Measurements from ENCODE around the gene TMEM119.
"Not testable (repeated sequence)": the region's sequence is repeated elsewhere in the genome, so short reads cannot be mapped to it uniquely, and the experiment has no call there.

The TMEM119 gene

DNA sequence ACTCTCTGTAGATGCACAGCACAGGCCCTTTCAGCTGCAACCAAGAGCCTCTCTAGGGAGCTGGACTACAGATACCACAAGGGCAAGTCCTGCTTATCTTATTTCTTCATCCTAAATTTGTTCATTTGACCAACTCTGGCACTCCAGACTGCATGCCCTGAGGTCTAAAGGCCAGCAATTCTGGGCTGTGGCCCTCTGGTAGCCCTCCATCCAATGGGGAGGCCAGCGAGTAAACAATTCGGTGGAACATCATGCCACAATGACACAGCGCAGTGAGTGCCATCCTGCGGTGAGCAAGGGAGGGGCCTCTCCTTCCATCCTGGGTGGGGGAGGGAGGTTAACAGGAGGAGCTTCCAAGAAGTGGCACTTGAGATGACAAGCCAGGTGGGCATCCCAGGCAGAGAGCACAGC lies 36.5 kb upstream of the TMEM119 start:
- peak; percentile 10 for DNase-seq

DNA sequence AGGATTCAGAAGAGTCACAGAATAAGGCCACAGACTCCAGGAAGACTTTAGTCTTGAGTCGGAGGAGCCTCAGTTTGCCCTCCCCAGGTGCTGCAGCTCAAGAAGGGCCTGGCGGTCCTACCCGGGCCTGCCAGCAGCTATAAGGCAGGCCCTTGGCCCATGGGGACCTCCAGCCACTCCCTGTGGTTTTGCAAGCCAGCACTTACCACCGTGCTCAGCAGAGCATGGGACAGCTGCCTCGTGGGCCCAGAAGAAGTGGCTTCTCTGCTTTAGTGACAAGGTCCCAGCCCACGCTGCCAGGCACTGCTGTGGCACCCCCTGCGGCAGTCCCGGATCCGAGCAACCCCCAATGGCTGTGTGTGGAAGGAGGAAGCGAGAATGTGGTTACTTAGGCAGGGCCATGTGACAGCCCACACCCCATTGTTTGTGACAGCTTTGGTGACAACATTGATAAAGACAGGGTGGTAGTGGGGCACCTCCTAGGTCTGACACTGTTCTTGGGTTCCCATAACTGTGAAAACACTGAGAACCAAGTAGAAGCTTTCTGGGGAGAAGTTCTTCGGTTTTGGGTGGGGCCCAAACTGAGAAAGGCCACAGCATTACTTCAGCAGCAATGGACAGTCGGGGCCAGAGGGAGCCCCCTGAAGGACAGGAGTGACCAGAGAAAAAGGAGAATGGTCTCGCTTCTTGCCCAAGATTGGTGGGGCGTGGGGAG lies 35.8 kb upstream of the TMEM119 start, which contains the start of gene SELPLG:
Gene SELPLG (minus strand): TSS at position 361 of the 715 bp plus-strand sequence. CDS start 9,587 bp downstream, outside the sequence.
- DNase-seq = peak; percentile 65

DNA sequence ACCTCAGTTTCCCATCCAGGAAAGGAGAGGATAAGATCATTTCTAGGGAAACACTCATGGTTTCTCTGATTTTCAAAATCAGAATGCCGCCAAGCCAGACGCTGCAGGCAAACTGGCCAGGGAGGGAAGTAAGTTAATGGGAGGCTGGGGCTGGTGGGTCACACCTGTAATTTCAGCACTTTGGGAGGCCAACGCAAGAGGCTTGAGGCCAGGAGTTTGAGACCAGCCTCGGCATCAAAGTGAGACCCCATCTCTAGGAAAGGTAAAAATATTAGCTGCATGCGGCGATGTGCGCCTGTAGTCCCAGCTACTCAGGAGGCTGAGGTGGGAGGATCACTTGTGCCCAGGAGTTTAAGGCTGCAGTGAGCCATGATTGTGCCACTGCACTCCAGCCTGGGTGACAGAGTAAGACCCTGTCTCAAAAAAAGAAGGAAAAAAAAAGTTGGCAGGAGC lies 35.2 kb upstream of the TMEM119 start:
- no peak for DNase-seq

DNA sequence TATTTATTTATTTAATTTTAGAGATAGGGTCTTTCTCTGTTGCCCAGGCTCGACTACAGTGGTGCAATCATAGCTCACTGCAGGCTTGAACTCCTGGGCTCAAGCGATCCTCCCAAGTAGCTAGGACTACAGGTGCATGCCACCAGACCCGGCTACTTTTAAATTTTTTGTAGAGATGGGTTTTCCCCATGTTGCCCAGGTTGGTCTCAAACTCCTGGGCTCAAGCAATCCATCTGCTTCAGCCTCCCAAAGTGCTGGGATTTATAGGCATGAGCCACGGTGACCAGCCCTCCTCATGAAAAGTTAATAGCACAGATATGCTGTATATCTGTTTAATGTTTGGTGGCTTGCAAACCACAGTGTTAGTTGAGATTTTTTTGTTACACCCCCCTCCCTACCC lies 33.4 kb upstream of the TMEM119 start:
- DNase-seq = not testable (repeated sequence)

DNA sequence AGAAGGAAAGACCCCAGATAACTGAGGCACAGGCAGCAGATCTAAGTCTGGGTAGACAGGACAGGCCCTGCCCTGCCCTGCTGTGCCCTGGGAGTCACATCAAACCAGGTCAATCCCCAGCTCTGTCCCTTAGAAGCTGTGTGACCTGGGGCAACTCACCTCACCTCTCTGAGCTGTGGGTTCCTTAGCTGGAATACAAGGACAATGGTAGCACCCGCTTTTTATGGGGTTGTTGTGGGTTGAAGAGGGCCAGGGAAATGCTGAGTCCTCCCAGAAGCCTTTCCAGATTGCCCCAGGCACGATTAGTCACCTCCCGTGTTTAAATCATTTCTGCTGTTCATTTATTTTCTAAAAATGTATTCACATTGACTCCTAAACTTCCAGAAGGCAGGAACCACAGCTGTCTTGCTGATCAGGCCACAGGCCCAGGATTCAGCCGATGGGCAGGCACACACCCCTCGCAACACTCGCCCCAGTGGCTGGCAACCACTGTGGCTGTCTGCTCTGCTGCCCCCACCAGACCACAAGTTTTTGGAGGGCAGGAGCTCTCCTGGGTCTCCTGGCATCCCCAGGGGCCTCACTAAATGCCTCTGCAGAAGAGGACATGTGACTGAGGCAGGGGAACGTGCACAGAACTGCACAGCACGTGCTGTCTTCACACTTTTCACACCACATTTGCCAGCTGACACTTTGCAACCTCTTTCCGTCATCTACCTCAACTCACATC lies 32.8 kb upstream of the TMEM119 start:
- no peak for DNase-seq

DNA sequence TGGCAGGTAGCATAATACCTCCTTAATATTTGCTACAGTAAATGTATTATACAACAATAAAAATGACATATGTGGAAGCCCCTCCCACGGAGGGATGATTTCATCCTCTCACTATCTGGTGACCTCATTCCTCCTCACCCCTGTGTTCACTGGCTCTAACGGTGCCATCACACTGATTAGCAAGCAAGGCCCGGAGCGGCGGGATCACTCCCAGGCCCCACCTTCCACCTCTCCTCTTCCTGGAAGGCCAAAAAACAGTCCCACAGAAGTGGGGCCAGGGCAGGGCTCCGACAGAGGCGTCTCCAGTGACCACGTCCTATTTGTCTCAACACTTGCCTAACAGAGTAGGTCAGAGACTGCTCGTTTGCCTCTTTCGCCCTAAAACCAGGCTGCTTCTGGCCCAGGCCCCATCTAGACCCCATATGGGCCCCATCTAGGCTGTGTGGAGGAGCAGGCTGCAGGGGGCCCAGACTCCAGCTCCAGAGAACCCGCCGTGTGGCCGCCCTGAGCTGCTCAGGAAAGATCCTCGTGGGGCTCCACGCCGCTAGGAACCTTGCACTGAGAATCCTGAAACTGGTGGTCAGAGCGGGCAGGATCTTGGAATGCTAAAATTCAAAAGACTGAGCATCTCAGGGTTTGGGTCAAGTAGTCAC lies 32.1 kb upstream of the TMEM119 start:
- peak; percentile 29 for DNase-seq

DNA sequence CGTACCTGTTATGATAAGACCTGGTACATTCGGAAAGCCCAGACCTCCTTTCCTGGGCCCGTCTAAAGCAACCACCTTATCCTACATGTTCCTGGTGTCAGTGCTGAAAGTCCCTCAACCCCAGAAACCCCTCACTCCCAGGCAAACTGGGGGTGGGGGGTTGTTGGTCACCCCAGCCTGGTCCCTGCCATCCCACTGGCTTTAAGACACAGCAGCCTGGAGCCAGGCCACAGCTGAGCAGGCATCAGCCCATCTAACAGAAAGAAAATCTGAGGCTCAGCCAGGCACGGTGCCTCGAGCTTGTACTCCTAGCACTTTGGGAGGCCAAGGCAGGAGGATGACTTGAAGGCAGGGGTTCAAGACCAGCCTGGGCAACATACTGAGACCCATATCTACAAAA lies 31.3 kb upstream of the TMEM119 start:
- DNase-seq = no peak

DNA sequence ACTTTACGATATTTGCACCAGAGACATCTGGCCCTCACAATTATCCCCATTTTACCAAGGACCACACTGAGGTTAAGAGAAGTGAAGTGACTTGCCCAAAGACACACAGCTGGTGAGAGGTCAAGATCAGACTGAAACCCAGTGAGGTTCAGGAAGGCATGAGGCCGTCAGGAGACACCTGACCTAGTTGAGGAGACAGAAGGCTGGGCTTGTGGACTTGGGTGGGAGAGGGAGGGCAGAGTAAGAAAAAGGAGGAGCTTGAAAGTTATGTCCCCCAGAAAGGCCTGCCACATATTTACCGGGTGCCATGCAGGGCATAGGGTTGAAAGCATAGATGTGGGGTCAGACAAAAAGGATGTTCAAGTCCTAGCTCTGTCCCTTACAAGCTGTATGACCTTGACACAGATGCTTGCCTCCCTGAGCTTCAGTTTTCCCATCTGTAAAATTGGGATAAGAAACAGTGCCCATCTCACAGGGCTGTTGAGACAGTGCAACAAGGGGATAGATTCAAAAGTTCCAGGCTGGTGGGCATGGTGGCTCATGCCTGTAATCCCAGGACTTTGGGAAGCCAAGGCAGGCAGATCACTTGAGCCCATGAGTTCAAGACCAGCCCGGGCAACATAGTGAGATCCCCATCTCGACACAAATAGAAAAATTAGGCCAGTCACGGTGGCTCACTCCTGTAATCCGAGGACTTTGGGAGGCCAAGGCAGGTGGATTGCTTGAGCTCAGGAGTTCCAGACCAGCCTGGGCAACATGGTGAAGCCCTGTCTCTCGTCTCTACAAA lies 29.4 kb upstream of the TMEM119 start:
- no peak for DNase-seq

DNA sequence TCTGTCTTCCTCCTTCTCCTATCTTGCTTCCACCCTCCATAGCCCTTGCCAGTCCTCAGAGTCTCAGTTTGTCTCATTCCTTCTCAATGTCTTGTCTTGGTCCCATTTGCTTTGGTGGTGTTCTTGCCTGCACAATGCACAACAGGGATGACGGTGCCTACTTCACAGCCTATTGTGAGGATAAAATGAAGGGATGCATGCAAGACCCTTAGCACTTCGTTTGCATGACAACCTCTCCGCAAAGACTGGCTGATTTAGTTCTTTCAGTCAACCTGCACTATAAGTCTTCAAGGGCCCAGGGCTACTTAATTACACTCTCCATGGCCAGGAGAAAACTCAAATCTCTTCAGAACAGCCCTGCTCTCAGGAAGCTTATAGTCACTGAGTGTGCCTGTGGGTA lies 27.3 kb upstream of the TMEM119 start:
- no peak for DNase-seq

DNA sequence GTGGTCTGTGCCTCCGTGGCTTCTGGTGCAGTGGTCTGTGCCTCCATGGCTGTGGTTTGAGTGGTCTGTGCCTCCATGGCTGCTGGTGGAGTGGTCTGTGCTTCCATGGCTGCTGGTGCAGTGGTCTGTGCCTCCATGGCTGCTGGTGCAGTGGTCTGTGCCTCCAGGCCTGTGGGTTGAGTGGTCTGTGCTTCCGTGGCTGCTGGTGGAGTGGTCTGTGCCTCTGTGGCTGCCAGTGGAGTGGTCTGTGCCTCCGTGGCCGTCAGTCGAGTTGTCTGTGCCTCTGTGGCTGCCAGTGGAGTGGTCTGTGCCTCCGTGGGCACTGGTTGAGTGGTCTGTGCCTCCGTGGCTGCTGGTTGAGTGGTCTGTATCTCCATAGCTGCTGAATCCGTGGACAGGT lies 25.7 kb upstream of the TMEM119 start:
- no peak for DNase-seq

DNA sequence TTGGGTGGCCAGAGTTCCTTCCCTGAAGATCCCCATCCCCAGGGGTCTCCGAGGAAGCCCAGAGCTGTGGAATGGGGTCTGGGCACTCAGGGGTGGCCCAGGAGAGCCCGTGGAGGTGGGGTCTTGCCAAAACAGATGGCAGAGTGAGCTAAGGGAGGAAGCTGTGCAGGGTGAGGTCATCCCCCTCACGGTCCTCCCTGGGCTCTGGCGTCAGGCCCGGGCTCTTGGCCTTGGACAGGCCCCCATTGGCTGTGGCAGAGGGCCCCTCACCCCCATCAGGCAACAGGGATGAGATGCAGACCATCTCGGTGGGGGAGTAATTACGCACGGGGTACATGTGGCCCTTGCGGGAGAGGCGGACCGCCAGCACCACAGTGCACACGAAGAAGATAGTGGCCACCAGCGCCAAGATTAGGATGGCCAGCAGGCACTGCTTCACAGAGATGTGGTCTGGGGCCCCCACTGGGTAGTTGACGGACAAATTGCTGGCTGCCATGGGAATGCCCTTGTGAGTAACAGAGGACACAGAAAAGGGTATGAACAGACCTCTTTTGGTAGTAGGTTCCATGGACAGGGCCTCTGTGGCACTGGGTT lies 25.1 kb upstream of the TMEM119 start:
- DNase-seq = no peak

DNA sequence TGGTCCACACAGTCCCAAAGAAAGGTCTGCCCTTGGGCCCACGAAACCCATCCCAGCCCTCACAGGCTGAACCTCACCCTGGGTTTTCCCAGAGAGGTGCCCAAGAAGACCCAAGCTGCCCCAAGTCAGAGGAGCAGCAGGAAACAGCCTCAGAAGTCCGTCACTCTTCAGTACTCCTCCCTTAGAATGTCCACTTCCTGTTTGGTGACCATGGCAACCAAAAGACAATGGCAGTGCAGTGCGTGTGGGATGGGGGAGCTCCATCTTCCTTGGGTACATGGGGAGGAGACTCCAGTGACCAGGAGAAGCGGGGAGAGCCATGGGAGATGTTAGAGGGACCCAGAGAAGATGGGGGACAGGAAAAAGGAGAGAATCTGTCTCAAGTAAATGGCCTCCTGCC lies 24.5 kb upstream of the TMEM119 start:
- DNase-seq = no peak

DNA sequence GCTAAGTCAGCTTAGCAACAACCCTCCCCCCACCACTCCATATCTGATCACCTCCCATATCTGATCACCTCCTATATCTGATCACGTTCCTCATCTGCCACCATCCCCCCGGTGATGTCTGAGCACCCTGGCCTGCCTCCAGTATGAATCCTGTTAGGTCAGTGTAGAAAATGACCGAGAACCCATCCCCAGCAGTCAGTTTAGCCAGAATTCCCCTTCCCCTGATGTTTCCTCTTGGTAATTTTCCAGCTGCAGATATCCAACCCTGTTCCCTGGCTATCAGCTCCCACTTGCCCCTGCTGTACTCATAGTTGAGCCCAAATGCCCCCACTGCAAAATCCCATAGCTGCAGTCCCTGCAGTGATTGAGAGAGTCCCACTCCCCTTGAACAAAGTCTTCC lies 23.3 kb upstream of the TMEM119 start:
- DNase-seq = no peak

DNA sequence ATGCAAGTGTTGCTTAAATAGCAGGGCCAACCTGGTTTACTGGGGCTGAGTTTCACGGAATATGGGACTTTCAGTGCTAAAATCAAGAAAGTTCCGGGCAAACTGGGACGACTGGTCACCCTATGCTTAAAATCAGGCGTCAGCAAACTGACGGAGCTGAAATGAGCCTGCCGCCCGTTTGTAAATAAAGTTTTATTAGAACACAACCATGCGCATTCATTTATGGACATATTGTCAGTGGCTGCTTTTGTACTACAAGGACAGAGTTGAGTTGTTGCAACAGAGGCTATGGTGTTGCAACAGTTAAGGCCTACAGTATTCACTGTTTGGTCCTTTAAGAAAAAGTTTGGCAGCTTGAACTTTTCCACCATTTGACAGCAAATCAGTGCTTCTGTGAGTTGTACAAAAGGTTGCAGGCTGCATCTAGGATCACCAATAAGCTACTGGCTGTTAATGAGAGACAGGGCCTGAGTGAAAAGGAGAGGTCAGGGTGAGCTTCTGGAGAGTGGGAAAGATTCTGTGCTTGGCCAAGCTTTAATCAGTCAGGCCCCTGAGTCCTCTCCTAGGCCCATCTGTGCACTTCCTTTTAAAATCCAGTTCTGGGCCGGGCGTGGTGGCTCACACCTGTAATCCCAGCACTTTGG lies 22.5 kb upstream of the TMEM119 start:
- DNase-seq = no peak

DNA sequence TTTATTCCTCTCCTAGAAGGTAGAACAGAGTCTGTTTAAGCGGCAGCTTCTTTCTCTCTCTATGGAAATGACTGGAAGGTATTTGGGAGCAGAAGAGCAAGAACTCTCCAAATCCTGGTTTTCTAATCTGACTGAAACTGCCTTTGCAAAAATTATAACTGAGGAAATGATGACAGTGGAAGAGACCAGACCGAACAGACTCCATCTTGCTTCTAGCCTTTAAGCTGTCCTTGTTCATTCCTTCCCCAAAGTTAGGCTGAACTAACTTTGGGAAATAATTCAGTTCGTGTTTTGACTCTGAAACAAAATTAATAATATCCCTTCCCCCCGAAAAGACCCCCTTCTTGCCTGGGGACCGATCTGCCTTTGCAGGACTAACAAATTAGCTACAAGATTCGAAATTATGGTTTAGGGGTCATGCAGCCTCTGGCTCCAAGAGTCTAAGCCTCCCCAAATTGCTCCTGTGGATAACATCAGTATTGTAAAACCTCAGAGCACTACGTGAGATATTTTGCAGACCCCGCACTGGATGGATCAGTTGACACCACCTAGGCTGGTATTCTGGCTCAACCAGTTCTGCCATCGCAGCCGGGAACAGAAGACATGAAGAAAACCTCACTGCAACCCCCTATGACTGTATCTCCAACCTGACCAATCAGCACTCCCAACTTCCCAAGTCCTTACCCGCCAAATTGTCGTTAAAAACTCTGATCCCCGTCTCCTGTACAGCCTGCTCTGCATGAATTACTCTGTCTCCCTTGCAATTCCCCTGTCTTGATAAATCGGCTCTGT lies 21.7 kb upstream of the TMEM119 start:
- no peak for DNase-seq

DNA sequence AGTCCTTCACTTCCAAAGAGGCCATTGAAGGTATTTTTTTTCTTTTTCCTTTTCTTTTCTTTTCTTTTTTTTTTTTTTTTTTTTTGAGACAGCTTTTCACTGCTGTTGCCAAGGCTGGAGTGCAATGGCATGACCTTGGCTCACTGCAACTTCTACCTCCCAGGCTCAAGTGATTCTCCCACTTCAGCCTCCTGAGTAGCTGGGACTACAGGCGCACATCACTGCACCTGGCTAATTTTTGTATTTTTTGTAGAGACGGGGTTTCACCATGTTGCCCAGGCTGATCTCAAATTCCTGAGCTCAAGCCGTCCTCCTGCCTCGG lies 21.0 kb upstream of the TMEM119 start:
- not testable (repeated sequence) for DNase-seq

DNA sequence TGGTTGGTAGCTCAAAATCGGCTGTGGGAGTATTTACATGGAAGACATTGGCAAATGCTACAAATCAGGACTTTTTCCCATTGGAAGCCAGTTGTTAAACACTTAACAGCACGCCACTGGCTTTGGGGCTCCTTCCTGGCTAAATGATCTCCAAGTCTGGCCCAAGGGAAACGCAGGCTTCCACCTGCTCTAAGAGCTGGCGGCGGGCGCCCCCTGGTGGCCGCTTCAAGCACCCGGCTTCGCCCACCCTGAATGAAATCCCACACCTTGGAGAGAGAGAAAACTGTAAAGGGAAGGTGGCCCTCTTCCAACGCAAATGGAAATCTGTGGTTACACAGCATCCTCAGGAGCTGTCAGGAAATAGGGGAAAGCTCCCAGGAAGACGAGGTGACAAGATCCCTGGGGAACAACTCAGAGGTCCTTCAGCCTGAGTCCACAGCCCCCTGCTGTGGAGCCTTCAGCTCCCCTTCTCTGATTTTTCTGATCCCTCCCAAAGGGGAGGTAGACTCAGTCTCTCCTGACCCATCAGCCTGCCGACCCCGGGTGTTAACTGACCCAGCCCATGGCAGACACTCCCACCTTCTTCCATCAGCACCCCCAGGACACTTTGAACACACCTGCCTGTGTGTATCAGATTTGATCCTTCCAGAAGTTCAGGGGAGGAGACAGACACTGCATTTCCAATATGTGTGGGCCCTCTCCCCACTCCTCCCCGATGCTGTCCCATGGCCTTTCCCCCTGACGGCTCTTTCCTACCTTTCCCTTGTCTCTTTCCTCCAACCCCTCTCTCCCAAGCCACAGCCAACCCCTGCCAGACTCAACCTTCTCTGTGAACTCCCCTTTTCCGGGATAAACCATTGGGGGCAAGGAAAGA lies 20.4 kb upstream of the TMEM119 start:
- DNase-seq = peak; percentile 72

DNA sequence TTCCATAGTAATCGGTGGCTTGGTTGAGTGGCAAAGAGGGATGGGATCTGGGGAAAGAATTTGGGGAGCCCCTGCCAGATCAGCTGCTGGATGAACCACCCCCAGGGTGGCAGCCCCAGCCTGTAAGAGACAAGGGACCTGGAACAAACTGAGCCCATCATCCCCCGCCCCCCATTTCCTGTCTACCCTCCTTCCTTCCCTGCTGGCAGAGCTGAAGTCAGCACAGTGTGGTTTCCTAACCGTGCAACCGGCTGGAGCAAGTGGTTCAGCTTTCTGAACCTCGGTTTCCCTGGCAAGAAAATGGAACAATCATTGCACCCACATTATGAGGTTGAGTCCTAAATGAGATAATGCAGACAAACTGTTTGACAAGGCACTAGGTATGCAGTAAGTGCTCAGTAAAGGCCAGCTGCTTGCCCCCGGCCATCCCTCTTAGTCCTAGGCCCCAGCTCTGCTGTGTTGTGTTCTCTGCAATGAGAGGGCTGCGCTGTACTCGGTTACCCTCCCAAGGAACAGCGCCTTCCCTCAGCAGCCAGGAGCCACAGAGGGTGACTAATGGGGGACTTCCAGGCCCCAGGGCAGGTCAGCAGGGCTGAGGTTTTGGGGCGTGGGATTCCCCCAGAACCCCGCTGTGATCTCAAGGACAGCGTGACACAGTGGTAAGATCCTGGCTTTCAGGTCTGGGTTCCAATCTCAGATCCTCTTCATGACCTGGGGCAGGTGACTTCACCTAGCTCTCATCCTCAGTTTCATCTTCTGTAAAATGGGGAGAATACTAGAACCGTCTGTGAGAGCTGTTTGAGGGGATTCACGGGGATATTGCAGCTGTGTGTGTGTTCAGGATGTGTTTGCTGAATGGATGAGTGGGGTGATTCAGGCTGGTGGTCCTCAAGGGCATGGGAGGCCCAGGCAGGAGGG lies 19.3 kb upstream of the TMEM119 start:
- DNase-seq = peak; percentile 58

DNA sequence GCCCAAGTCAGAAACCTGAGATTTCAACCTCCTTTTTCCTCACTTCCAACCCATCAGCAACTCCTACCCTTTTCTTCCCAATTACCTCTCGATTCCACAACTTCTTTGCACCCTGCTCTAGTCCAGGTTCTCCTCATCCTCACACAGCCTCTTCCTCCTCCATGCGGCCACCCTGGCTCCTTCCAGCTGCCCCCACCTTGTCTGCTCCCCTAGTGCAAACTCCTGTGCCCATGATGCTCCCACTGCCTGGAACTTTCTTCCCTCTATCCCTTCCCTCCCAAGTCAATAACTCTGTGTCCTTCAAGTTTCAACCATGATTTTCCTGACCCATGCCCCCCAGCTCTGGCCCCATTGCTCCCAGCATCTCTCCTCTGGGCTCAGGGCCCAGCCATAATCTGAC lies 18.5 kb upstream of the TMEM119 start:
- no peak for DNase-seq
